HG02623 (cell line): ENCODE measurements around the gene RAB7B.

Experiments used
- ATAC-seq: cut with Tn5 transposase; IDR thresholded peaks from one replicate; pipeline ENCODE4 v1.9.1; 2021; ENCODE audit warnings: moderate library complexity; ENCODE audit not compliant: unreplicated experiment

The RAB7B gene

DNA sequence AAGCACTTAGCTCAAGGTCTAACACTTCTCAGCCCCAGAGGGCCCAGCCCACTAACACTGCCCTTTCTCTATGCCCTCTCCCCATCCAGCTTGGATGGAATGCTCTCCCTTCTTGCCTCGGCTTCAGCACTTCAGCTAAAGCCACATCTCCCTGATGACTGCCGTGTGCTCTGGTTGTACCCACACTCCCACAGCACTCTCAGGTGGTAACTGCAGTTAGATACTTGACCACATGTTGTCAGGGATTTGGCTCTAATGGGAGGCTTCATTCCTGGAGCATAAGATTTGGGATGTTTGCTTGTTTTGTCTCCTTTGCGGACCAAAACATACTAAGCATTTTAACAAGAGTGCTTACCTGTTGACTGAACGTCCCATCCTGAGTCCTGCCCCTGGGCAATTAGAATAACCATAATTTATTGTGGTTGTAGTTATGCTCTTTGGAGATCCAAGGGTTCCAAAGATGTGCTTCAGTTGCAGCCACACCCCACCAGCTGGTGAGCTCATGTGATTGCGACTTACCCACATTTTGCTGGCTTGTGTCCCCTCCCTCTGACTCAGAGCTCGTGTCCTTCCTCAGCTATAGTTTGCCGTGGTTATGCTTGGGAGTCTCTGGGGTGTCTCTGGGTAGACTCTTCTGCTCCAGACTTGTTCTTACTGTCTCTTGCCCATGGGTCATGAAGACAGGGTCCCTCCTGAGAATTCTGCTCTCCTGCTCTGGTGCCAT is 52.2 kb downstream of the RAB7B start:
- no peak for ATAC-seq

- ATAC-seq: no peak
Observed at GRCh38 chr1:205950280-205950679, 52.9 kb downstream of the RAB7B start.

- ATAC-seq: no peak
Observed at GRCh38 chr1:205949753-205950152, 53.4 kb downstream of the RAB7B start.

DNA sequence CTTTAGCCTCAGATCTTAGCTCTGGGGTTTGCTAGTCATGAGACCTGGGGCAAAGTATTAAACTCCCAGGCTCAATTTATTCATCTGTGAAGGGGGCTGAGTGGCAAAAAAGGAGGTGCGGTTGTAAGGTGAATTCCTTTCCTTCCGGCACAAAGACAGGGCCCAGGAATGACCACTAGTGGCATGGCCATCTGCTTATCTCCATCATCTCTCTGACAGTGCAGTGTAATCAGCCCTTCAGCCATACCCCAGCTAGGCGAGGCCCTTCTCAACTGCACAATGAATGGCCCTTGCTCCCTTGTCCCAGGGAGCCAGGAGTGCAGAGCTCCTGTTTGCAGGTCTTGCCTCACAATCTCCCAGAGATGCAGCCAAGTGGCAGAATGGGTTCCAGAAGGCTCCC is 54.3 kb downstream of the RAB7B start:
- ATAC-seq: no peak

DNA sequence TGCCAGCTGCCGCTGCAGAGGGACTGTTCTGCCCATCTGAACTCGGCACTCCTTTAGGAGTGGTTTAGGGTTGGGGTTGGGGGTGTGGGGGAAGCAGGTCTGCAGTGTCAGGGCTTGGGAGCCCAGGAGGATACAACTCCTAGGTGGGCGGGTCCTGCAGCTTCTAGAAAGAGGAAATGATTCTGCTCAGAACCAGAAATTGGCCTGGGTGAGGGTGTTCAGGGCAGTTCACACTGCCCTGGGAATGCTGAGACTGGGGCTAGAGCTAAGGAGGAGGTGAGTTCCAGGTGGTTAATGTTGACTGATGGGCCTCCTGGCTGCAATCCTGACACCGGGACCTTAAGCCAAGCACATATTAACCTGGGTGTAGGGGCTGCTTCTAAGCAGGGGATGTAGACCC is 55.2 kb downstream of the RAB7B start:
- no peak for ATAC-seq

DNA sequence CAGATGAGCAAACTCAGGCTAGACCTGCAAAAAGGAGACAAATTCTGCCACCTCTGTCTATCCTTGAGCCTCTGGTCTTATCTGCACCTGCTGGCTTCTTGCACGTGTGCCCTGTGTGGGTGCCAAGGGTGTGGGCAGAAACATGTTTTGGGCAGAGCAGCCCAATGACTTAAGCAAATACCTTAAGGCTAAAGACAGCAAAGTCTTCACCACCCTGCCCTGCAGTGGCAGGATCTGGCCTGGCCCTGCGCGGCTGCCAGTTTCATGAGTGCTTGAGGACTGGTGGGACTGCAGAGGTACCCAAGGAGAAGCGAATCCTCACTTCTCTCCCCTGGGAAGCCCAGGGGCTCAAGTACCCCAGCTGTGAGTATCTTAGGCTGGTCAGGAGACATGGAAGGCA is 56.2 kb downstream of the RAB7B start:
- ATAC-seq: no peak

- no peak for ATAC-seq
Observed at GRCh38 chr1:205945069-205945468, 58.1 kb downstream of the RAB7B start.

GRCh38 chr1:205944525-205944924 is 58.7 kb downstream of the RAB7B start:
- no peak for ATAC-seq

- no peak for ATAC-seq
Observed at GRCh38 chr1:205943245-205943644, 60.0 kb downstream of the RAB7B start, which contains the start of gene SLC26A9. Gene SLC26A9 (minus strand): TSS chr1:205943456. CDS start chr1:205935820, 7,636 bp downstream.

DNA sequence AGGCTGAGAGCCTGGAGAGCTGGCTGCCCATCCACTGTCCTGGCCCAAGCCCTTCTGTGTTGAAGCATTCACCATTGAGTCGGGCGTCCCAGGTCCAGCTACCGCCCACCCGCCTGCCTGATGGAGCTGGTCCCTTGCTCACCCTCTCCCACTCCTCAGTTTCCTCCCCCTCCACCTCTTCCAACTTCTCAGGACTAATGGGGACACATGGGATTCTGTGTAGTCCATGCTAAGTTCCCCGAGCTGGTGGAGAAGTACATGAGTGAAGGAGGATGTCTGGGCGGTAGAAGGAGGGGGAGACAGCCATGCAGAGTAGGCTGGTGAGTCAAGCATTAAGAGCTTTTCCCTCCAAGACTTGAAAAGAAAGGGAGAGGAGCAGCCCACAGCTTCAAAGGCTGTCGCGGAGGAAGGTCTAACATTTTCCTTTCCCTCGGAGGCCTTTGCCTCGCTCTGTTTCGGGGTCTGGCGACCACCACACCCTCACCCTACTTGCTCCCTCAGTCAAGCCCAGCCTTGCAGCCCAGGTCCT is 60.5 kb downstream of the RAB7B start:
- ATAC-seq: no peak

GRCh38 chr1:205940710-205941109 is 62.5 kb downstream of the RAB7B start:
- ATAC-seq: no peak

- ATAC-seq: no peak
Observed at GRCh38 chr1:205939690-205940330, 63.4 kb downstream of the RAB7B start.

DNA sequence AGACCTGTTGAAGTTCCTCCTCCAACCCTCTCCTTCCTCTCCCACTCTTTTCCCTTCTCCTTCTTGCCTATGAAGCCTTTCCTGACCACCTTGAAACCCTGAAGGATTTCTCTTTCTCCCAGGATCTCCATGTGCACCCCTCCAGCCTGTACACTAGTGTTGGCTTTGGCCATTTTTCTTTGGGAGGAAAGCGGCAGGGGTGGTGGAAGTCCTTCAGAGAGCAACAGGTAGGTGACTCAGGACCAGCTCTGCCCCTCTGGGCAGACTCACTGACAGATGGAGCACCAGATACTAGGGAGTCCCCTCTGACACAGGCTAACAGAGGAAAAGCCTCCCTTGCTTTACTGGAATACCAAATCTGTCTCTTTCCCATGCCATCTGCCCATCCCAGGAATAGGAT is 64.5 kb downstream of the RAB7B start:
- no peak for ATAC-seq

GRCh38 chr1:205936846-205937586 is 66.2 kb downstream of the RAB7B start:
- ATAC-seq: no peak

- ATAC-seq: no peak
Observed at GRCh38 chr1:205936311-205936710, 66.9 kb downstream of the RAB7B start.

- ATAC-seq: no peak
Observed at GRCh38 chr1:205935869-205936268, 67.3 kb downstream of the RAB7B start.

GRCh38 chr1:205934788-205935187 is 68.4 kb downstream of the RAB7B start:
- no peak for ATAC-seq

DNA sequence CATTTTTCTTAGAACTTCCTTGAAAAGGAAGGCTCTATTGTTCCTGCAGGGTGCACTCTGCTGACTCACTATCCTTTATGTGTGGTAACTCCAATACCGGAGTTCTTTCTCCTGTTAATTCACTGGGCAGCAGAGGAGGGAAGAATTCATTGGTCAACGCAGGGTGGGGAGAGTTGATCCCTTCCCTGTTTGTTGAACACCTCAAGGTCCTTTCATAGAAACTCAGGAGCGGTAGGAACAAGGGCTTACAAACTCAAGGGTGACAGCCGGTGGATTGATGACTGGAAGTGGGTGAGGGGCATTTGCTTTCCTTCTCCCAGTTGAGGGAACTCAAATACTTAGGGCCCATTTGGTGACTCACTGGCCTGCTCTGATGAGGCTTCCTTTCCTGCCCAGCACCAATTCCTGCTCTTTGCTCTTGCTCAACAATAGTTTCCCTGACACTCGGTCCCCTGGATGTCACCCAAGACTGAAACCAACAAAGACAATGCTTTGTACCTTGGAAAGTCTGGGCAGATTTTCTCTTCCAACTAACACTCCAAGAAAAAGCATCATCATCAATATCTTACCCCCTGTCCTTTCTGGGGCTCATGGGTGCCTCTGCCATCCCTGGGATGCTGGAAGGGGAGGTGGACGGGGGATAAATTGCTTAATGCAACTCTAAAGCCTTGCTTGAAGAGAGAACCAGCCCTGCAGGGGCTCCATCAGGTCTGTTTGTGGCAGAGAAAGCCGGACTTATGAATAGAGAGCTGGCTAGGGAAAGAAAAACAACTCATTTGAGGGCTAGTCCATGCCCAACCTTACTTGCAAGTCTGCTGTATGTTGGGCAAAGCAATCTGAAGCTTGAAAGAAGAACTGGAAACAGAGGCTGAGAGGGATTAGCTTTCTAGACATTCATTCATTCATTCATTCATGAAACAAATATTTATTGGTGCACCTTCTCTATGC is 69.2 kb downstream of the RAB7B start:
- no peak for ATAC-seq

- ATAC-seq: no peak
Observed at GRCh38 chr1:205932776-205933175, 70.4 kb downstream of the RAB7B start.

- no peak for ATAC-seq
Observed at GRCh38 chr1:205930799-205931281, 72.4 kb downstream of the RAB7B start.
